Activated CD8-positive, alpha-beta memory T cell treated with anti-CD3 and anti-CD28 coated beads, Interleukin-2, amount 50 U/mL, for 4 hours (primary cell): Measurements from ENCODE around the gene MAPK9.
A peak's percentile ranks its signal among the peaks of the same experiment; 100 is the strongest.

ENCODE experiments used
- DNase-seq: peaks from one replicate; pipeline ENCODE4 v3.0.0-alpha.2; 2020

MAPK9 gene

GRCh38 chr5:180291943-180292831 is at the start of gene MAPK9:
Gene MAPK9, minus strand, starts transcription at chr5:180292083. Its CDS starts 11,522 bp downstream, at chr5:180280561.
- peak; percentile 83 for DNase-seq

GRCh38 chr5:180341595-180341994 is 49.7 kb upstream of the MAPK9 start:
- no peak for DNase-seq

DNA sequence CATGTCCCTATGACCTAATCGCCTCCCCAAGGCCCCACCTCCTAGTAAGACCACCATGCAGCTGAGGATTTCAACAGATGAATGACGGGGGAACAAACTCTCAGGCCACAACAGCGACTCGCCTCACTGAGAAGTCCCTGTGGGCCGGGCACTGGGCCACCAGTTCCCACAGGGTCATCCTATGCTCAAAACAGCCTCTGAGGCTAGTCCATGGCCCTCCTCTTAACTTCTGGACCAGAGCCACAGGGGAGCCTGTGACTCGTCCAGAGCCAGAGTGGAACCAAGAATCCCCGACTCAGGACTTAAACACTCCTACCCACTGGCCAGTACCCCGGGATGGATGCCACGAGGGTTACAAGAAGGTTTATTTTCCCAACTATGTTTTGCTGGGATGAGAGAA is 49.0 kb upstream of the MAPK9 start:
- no peak for DNase-seq

DNA sequence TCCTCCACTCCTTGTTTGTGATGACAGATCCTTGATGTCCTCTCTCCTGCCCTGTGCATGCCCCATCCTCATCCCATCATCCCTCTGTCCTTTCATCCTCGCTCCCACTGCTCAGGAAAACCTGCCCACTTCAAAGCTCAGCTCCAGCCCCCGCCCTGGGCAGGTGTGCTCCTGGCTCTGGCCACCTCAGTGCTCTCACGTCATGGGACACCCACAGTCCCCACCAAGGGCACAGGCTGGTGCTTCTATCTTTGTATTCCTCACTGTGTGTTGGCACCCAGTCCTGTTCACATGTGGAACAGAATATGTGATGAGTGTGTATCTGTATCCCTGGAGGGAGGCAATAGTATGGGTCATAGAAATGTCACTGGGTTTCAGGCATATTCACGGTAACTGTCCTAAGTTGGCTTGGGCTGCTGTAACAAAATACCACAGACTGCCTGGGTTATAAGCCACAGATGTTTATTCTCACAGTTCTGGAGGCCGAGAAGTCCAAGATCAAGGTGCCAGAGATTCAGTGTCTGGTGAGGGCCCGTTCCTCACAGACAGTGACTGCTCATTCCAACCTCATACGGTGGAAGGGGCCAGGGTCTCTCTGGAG is 47.8 kb upstream of the MAPK9 start:
- DNase-seq = no peak

DNA sequence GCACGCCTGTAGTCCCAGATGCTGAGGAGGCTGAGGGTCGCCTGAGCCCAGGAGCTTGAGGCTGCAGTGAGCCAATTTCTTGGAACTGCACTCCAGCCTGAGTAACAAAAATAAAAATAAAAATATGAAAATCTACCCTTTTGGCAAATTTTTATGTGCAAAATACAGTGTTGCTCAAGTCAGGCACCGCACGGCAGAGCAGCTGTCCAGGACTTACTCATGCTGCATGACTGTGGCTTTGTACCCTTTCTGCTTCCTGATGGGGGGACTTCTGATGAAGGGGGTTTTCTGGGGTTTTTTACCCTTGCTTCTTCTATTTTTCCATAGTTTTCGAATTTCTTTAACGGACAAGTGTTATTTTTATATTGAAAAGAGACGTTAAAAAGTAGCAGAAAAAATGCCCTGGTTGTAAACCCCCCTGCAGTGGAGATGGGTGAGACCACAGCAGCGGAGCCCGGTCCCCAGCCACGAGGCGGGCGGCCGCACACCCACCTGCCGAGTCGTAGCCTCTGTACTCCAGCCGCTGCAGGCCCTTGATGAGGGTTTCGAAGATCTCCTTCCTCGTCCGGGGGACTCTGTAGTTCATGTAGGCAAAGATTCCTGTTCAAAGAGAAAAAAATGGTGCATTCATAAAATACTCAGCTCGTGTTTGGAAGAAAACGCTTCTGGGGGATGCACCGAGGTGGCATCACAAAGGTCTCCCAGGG is 46.3 kb upstream of the MAPK9 start:
- DNase-seq = no peak

DNA sequence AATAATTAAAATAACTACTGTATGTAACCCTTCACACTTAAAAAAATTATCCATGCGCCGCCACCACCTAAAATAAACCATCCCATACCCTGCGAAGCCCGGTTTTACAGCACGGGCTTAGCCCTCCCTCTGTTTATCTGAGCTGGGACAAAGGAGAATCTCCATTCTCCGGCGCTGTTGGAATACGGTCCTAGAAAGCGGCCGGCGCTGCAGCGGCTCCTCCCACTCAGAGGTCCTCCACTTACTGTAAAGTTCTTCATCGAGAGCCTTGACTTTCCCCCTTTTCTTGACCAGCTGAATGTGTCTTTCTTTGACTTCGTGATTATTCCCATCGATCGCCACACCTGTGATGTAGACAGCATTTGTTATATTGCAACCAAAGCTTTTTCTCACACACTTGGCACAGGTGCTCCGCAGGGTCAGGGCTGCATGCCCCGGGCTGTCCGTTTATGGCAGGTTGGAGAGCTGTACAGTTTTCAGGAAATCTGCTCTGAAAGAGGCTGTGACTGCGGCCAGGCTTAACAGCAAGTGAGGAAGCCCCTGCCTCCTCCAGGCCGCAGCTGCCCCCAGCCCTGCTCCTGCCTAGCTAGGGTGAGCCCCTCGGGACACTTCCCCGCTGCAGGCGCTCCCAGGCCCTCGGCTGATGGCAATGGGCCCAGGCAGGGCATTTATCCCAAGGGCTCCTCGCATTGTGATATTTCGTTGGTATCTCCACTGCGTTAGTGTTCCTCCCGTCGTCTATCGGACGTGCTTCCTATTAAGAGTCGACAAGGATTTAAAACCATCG is 44.5 kb upstream of the MAPK9 start:
- DNase-seq = no peak

DNA sequence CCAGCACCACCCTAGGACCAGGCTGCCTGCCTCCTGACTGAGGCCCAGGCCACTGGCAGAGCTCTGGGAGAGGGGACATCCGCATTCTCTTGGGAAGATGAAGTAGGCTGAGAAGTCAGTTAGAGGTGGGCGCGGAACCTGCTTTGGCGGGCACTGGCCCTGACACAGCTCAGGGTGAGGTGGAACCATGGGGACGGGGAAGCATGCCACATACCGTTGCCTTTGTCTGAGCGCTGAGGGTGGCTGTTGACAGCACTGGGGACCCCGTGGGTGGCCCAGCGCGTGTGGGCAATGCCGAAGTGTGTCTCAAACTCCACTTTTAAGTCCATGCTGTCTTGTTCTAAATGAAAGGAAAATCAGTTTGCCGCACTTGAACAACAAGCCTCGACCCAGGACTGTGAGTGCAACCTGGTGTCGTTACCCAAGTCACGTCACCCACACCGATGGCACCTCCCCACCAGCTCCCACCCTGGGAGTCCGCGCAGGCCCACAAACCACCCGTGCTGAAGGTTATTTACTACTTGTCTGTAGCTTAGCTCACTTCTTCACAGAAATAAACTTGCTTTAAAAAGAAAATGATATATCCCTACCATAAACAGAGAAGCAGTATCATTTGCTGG is 43.8 kb upstream of the MAPK9 start:
- no peak for DNase-seq

DNA sequence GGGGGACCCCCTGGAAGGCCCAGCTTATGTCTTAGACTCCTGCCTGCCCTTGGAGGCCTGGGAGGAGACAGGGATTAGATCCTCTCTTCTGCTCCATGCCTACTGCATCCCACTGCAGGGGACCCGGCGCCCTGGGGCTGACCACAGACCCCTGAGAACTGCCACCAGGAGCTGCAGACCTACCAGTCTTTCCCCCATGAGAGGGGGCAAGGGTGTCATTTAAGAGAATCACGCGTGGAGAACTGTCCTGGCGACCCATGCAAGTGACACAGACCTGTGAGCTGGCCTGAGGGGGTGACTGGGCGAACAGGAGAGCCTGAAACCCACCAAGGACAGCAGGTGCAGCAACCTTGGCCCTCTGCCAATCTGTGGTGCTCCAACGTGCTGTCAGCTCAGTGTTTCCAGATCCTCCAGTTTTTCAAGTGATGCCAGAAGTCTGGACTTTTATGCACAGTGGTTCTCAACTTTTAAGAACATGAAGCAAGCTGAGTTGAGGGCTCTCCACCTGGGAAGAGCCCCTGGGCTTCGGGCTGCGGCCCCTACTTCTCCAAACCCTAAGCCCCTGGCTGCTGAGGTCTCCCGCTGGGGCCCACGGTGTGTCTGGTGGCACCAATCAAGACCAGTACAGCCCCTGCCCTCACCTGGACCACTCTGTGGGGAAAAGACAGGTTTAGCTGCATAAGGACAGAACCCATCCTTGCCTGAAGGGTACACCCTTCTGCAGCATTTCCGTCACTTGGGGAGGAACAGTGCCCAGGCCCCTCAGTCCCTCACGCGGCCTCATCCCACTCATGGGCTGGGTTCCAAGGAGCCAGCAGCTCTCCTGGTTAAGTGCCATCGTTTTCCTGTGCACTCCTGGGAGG is 43.1 kb upstream of the MAPK9 start:
- DNase-seq = no peak

DNA sequence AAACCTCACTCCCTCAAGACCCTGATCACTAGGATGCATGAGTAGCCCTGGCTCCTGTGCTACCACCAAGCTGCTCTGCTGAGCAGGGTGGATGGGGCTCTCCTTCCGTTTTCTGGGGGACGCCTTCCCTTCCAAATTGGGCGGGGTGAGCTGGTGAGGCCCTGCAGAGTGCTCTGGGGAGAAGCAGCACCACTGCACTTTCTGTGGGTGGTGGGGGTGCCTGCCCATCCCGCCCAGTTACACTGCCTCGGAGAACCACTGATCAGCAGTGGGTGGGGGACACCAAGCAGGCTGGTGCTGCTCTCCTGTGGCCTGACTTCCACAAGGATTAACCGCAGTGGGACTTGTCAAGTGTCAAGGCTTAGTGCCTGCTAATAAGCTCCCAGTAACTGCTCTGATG is 42.3 kb upstream of the MAPK9 start:
- no peak for DNase-seq

- no peak for DNase-seq
Measured at GRCh38 chr5:180333661-180334060, 41.8 kb upstream of the MAPK9 start.

- DNase-seq = no peak
Measured at GRCh38 chr5:180332861-180333260, 41.0 kb upstream of the MAPK9 start.

DNA sequence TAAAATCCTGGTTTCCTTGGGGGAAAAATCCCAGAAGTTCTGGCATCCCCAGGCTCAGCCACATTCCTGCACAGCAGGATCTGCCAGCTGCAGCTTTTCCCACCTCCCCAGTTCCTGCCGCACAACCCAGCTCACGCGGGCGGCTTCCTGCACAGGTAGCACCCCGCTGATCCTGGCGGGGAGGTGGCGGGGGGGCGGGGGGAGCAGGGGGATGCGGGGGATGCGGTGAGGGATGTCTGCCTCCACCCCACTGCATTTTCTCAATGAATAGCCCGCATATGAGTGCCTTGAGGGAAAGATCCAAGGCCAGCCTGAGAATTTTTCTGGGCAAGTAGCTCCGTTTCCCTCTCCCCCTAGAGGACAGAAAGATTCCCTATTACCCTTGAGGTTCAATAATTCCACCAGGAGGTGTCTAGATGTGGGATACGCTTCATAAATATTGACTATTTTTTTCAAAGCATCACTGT is 40.2 kb upstream of the MAPK9 start:
- no peak for DNase-seq

DNA sequence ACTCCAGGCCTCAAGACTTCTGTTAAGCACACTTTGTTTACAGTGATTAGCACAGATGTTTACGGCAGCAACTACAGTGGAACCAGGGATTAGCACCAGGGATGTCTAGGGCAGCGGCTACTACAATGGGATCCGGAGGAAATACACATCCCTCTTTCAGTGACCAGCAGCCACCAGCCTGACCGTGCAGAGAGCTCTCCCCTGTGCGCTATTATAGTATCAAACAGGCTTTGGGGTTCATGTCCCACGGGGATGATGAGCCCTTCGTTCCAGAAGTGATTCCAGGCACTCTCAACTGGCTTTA is 39.7 kb upstream of the MAPK9 start:
- DNase-seq = no peak

DNA sequence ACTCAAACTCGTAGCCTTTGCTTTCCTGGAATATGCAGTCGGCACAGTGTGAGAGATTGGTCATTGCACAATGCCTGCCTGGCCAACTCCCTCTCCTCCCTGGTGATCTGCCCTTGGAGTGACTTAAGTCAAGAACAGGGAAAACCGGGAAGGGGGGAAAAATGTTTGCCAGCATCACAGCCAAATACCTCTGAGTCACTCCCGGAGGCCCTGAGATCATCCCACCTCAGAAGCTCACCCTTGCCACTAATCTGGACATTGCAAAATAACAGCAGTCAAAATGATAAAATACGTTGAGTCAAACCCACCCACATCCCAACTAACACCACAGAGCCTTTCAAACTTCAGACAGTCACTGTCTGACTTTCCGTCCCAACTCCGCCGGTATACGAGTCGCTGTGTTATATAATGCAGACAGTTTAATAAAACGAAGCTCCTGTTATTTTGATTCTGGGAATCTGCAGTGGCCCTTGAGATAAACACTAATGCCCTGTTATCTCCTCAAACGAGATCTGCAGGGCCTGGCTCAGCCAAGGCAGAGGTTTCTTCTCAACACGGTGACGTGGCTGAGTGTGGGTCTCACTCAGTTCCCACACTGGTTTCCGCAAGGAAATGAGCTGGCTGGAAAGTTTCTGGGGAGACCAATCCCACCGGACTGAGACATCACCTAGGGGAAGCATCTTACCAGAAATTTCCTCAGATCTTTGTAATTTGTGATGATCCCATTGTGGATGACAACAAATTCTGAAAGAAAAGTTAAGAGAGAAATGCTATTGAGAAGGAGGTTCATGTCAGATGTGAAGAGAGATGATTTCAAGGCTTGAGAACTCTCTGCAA is 39.1 kb upstream of the MAPK9 start:
- no peak for DNase-seq

GRCh38 chr5:180330270-180330648 is 38.4 kb upstream of the MAPK9 start:
- DNase-seq = no peak

DNA sequence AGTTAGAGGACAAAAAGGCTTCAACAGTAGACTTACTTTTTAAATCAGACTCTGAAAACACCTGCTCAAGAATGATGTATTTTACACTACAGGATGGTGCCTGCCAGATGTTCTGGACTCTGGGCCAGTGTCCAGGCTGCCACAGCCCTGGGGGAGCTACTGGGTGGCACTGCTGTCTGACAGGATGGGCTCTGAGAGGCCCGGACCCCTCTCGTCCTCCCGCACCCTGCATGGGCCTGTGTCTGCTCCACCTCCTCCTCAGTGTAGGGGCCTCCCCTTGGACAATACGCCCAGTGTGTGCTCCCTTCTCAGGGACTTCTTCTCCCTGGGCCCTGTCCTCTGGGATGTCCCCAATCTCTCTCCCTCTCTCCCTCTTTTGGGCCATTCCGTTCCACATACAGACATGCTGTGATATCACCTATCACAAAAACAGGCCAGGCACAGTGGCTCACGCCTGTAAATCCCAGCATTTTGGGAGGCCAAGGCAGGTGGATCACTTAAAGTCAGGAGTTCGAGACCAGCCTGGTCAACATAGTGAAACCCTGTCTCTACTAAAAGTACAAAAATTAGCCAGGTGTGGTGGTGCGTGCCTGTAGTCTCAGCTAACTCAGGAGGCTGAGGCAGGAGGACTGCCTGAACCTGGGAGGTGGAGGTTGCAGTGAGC is 37.9 kb upstream of the MAPK9 start:
- no peak for DNase-seq

DNA sequence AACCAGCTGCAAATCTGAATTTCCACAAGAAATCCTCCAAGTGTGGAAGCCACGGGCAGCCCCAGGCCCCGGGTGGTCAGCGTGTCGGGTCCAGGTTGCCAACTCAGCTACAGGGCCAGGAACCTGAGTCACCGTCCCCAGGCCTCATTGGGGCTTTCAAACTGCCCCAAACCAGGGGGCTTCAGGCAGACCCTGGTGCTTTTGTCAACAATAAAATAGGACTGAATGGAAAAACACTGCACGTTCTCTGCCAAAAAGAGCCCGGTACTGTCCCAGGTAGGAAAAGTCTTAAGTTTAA is 37.2 kb upstream of the MAPK9 start:
- no peak for DNase-seq

DNA sequence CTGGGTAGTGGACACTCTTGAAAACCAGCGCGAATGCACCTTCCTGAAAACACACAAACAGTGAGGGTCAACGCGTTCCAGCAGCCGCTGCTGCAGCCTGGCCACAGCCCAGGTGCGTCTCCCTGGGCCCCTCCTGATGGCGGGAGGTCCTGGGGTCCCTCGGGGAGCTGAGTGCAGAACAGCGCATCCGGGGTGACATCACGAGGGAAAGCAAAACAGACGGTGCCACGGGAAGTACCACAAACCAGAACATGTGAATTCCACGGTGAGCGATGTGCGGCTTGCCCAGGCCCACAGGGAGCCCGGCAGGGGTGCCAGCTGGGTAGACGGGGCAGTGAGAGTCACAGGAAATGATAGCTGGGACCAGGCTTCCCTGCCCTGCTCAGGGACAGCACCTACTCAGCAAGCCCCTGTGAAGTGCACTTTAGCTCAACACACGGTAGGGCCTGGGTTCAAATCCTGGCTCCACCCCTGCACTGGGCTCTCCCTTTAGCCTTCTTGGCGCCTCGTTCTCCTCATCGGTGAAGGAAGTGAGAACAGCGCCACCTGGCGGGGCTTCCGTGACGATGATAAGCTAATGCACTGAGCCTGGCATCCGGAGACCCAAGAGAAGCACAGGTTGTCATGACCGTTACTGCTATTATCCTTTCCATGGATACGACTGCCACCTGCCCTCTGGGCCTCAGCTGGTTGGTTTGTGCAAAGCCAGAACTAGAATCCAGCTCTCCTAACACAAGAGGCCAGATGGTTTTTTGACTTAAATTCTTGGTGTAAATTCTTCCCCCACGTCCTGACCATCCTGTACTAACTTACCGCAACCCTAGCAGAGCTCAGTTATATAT is 36.6 kb upstream of the MAPK9 start:
- DNase-seq = peak; percentile 86

DNA sequence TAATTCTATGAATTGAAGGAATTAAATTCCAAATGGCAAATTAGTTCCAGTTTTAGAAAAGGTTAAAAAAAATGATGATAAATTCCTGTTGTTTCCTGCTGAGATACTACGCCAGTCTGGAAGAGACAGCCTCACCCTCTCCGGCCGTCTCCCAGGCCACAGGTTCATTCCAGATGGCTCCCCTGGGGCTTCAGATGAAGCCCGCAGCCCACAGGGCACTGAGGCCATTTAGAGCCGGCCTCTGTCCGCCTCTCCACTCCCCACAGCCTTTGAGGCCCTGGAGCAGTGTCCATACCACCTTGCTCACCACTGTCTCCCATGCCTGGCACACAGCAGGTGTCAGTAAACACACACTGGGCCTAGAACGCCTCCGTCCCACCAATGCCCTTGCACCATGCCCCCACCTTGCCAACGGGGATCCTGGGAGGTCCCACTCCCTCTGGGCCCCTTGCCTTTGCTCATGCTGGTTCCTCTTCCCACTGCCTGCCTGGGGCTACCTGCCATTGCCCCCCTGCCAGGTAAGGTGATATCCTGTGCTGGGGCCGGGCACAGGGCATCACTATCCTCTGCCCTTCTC is 35.2 kb upstream of the MAPK9 start:
- no peak for DNase-seq
